Stomach (tissue), 4 donors: Measurements from ENCODE around the gene WHRN.

Source experiments
- EP300 ChIP-seq: sonication (generic); formaldehyde crosslinking; IDR thresholded peaks from one replicate; pipeline ENCODE4 v1.6.1; 2017; ENCODE audit warnings: antibody characterized with exemption
- POLR2A ChIP-seq, 4 donors: fragments of 450-650 bp; IDR thresholded peaks; one replicate each; pipeline ENCODE4 v1.6.1; 2016; ENCODE audit warnings: antibody characterized with exemption in 4 of 4, control low read depth in 2 of 4, mild to moderate bottlenecking in 1 of 4, moderate library complexity in 1 of 4
- POLR2AphosphoS5 ChIP-seq, 3 donors: sonication (generic); formaldehyde crosslinking; IDR thresholded peaks; one replicate each; pipeline ENCODE4 v1.6.1; 2016; ENCODE audit warnings: antibody characterized with exemption in 3 of 3
- TF ChIP-seq, protein P1 (sequence below), 7 experiments: fragments of 450-650 bp in 4 of 7; fragments of 200-600 bp in 3 of 7; sonication (generic) in 3 of 7; IDR thresholded peaks; one replicate each; pipeline ENCODE4 v1.5.1; 2016 to 2019; ENCODE audit warnings: antibody characterized with exemption in 7 of 7, control low read depth in 2 of 7, mild to moderate bottlenecking in 1 of 7

DNA sequence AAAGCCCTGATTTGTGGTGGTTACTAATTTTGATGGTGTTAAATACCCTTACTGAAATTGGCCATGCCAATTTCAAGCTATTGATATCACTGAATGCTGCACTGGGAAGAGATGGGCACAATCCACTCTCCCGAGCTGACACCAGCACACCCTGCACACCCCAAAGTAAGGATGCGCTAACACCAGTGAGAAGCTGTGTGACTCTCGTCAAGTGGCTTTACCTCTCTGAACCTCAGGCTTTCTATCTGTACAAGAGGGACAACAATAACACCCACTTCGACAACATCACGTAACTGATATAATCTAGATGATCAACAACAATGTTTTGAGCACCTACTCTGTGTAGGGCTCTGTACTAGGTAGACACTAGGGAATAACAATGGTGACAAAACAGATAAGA lies 109.5 kb downstream of the WHRN start:
- TF ChIP-seq POLR2AphosphoS5 (IDR thresholded peaks at IDR 0.05), result no peak
- TF ChIP-seq POLR2A (IDR thresholded peaks at IDR 0.05), result no peak
- TF ChIP-seq, protein P1, sequence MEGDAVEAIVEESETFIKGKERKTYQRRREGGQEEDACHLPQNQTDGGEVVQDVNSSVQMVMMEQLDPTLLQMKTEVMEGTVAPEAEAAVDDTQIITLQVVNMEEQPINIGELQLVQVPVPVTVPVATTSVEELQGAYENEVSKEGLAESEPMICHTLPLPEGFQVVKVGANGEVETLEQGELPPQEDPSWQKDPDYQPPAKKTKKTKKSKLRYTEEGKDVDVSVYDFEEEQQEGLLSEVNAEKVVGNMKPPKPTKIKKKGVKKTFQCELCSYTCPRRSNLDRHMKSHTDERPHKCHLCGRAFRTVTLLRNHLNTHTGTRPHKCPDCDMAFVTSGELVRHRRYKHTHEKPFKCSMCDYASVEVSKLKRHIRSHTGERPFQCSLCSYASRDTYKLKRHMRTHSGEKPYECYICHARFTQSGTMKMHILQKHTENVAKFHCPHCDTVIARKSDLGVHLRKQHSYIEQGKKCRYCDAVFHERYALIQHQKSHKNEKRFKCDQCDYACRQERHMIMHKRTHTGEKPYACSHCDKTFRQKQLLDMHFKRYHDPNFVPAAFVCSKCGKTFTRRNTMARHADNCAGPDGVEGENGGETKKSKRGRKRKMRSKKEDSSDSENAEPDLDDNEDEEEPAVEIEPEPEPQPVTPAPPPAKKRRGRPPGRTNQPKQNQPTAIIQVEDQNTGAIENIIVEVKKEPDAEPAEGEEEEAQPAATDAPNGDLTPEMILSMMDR (IDR thresholded peaks at IDR 0.05), result no peak
- TF ChIP-seq EP300, result no peak
